GM19372 (cell line): ENCODE data around the gene TPO.

ENCODE experiments used
- ATAC-seq: cut with Tn5 transposase; IDR thresholded peaks from one replicate; pipeline ENCODE4 v1.9.1; 2021; ENCODE audit warnings: mild to moderate bottlenecking, low read depth, moderate library complexity; ENCODE audit not compliant: unreplicated experiment

TPO gene

GRCh38 chr2:1440581-1440980 lies 27.3 kb downstream of the TPO start:
- no peak for ATAC-seq

DNA sequence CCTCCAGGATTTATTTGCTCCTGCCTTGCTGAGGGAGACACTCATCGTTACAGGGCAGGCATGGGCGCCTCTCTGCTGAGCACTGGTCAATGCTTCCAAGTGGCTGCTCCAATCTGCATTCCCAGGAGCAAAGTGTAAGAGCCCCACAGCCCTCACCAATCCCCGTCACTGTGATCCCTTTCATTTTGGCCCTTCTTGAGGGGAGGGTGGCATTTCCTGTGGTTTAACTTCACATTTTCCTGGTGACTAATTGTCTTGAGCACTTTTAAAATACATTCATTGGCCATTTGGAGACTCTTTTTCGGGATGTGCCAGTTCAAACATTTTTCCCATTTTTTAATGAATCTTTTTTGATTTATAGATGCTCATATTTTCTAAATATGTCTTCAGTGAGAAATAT lies 33.0 kb downstream of the TPO start:
- ATAC-seq, result no peak

DNA sequence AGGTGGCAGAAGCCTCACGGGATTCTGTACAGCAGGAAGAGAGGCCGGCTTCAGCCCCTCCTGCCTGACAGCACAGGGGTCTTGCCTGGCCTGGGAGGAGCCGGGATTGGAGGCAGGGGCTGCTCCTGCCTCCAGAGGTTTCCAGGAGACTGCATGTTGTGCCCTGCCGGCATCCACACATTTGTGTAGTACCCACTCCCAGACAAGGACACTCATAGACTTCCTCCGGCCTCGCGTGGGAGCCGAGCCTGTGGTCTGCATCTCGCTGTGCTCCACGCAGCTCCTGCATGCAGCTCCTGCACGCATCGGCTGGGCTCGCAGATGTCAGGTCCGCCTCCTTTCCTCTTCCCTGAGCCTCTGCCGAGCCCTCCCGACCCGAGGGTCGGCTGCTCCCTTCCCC lies 34.7 kb downstream of the TPO start:
- ATAC-seq, result no peak

- ATAC-seq, result no peak
Measured at GRCh38 chr2:1450915-1451314, 37.7 kb downstream of the TPO start.

DNA sequence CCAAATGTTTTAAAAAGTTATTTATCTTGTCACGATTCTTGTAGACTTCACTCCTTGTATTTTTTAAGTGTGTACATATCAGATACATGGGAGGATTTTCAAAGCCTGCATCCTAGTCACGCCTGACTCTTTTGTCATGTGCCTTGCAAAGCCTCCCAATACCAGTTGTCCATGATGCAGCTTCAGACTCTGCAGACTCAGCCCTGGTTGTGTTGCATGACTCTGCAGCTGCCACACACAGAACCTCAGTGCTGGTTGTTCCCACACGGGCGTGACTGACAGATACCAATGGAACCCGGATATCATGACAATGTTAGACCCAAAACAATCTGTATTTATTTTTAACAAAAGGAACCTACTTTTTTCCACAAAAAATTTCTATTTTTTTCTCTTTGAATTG lies 38.2 kb downstream of the TPO start:
- no peak for ATAC-seq

DNA sequence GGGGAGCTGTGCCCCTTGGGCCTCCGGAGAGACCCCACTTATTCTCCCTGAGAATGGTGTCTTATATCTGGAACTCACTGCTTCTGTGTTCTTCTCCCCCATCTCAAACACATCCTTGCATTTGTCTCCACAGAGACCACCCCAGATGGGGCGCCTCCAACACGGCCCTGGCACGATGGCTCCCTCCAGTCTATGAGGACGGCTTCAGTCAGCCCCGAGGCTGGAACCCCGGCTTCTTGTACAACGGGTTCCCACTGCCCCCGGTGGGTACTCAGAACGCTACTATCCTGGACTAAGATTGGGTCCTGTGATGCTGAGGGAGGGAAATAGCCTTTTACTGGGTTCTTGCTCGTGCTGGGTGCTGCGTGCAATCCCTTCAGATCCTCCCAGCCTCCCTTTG lies 40.3 kb downstream of the TPO start:
- ATAC-seq, result no peak

DNA sequence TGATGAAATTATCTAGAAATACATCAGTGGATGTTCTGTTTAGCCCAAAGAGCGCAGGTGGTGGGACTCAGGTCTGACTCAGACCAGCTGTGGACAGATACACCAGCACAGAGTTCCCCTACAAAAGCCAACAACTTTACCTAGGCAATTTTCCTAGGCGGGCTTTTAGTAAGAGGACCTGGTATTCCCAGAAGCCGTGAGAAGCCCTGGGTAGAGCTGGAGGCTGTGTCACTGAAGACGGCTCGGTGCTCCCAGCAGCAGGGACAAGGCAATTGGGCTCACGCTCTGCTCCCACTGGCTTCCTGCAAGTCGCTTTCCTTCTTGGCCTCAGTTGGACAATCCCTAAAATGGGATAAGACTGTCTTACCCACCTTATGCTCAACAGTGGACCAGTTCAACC lies 41.1 kb downstream of the TPO start:
- ATAC-seq, result no peak

GRCh38 chr2:1455466-1455865 lies 42.2 kb downstream of the TPO start:
- ATAC-seq, result no peak

DNA sequence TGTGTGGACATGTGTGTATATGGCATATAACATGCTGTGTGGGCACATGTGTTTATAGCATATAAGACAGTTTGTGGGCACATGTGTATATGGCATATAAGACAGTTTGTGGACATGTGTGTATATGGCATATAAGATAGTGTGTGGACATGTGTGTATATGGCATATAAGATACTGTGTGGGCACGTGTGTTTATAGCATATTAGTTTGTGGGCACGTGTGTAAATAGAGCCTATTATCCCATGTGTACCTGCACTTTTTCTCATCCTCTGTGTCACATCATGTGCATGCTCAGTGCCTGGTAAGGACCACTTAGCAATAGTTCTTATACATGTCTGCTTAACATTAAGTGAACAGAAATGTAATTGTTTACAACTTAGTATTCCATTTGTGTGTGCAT lies 45.2 kb downstream of the TPO start:
- no peak for ATAC-seq

- no peak for ATAC-seq
Measured at GRCh38 chr2:1459727-1460126, 46.5 kb downstream of the TPO start.

DNA sequence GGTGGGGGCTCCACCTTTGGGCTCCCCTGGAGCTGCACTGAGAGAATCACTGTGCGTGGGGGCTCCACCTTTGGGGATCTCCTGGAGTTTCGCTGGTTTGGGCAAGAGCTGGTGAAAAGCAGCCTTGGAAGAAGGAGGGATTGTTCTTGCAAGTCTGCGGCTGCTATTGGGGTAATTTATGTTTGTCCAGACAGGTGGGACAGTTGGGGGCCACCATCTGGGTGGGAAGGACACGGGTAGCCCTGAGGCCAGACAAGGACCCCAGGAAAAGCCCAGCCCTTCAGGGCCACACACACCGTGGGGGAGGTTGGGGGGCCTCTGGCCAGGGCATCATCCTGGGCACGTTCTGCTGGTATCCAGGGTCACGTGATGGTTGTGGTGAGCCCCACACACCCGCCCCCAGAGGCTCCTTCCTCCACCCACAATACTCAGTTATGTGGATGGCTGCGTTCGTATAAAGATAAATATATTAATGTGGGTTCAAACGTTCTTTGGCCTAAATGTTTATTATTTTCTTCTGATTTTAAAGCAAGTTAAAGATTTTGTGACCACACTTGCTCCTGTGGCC lies 47.7 kb downstream of the TPO start:
- no peak for ATAC-seq

DNA sequence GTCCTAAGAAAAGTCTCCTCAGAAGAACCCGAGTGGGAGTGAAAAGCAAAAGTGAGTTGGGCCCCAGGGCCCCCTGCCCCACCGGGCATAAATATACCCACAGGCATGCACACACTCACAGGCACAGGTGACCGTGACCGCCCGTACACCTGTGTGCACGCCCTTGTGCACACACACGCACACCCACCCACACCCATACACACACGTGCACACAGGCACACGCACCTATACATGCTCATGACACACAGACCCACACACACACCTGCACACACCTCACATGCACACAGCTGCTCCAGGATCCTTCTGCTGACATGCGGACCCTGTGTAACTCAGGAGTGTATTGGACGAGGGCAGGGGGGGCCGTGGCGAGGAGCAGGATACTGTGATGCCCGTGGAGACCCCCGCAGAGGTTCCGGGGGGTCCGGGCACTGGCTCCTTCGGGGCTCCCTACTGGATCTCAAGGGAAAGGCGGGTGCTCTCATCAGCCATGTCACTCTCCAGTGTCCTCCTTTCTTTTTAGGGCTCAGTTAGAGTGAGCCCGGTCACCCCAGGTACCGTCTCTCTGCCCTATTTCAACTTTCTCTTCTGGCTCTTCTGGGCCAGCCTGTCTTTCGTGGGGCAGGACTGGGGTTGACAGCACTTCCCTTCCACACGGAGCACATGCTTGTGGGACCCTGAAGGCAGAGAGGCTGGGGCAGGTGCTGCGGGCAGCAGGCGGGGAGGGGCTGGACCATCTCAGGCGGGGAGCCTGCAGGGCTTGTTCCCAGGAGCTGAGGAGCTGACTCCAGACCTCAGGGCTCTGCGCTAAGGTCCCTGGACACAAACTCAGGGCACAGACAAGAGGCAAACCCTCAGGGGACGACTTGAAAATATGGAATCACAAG lies 48.5 kb downstream of the TPO start:
- no peak for ATAC-seq

- ATAC-seq, result no peak
Measured at GRCh38 chr2:1462994-1463393, 49.7 kb downstream of the TPO start.

DNA sequence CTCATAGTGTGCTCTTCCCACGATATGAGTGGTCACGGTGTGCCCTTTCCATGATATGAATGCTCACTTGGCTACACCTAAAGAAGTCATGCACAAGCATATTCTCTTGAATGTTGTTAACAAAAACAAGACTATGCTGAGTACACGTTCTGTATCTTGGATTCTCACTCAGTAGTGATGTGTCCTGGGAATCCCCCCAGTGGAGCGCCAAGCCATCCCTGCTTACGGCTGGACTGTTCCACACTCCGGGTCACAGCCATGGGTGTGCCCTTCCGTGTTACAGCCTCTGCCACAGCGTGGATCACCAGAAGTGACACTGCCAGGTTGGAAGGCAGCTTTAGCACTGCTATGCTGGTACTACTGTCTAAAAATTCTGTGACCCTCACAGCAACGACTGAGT lies 59.1 kb downstream of the TPO start:
- no peak for ATAC-seq

GRCh38 chr2:1476617-1477195 lies 63.4 kb downstream of the TPO start:
- no peak for ATAC-seq

DNA sequence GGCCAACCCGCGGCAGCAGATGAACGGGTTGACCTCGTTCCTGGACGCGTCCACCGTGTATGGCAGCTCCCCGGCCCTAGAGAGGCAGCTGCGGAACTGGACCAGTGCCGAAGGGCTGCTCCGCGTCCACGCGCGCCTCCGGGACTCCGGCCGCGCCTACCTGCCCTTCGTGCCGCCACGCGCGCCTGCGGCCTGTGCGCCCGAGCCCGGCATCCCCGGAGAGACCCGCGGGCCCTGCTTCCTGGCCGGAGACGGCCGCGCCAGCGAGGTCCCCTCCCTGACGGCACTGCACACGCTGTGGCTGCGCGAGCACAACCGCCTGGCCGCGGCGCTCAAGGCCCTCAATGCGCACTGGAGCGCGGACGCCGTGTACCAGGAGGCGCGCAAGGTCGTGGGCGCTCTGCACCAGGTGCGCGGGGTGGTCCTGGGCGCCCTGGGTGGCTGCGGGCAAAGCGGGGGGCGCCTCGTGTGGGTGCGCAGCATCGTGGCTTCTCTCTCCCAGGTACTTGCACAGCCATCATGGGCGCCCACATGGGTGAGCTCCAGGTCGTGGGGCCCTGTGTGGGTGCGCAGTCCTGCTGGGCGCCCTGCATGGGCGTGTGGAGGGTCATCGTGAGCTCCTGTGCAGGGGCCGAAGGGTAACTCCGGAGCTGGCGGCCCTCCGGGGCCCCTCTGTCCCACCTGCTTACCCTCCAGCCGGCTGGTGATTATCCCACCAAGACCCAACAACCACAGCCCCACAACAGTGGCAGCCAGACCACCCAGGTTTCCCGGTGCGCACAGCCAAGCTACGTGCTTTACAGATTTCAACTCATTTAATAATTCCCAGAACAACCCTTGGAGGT lies 64.2 kb downstream of the TPO start:
- no peak for ATAC-seq

GRCh38 chr2:1478311-1479305 lies 65.3 kb downstream of the TPO start:
- no peak for ATAC-seq

DNA sequence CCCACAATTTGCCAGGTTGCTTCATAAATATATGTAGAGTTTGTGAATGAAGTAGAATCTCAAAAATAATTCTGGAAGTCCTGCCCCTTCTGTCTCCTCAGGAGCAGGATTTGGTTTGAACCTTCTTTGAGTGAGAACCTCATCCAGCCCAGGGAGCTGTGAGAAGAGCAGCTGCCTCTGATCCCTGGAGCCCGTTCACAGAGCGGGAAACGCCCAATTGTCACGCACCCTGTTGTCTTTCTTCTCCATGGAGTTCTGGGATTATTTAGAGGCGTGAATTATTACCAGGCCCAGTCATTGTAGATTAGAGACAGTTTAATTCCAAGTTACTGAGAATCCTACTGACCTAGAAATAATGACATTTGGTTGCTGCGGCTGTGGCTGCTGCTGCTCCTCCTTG lies 66.1 kb downstream of the TPO start:
- ATAC-seq, result no peak

GRCh38 chr2:1480671-1481076 lies 67.4 kb downstream of the TPO start:
- ATAC-seq, result no peak
